Measurements from ENCODE around the gene PPP1R16B.
"Not testable (repeated sequence)": the region's sequence is repeated elsewhere in the genome, so short reads cannot be mapped to it uniquely, and the experiment has no call there.

Gene PPP1R16B

DNA sequence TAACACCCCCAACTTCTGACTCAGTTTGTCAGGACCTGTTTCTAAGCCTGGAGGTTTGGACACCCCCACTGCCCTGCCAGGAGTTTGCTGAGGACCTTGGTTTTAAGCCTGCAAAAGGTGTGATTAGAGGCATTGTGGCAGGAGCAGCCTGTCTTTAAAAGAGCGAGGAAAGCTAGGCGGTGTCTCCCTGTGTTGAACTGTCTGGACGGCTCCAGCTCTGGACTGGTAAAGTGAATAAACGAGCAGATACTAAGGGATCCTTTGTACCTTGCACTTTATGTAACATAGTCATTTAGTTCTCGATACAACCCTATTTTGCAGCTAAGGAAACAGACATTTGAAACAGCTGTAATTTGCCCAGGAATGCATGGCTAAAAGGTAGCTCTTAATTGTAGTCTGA, 135.1 kb downstream of the PPP1R16B start:
- no peak for DNase-seq

DNA sequence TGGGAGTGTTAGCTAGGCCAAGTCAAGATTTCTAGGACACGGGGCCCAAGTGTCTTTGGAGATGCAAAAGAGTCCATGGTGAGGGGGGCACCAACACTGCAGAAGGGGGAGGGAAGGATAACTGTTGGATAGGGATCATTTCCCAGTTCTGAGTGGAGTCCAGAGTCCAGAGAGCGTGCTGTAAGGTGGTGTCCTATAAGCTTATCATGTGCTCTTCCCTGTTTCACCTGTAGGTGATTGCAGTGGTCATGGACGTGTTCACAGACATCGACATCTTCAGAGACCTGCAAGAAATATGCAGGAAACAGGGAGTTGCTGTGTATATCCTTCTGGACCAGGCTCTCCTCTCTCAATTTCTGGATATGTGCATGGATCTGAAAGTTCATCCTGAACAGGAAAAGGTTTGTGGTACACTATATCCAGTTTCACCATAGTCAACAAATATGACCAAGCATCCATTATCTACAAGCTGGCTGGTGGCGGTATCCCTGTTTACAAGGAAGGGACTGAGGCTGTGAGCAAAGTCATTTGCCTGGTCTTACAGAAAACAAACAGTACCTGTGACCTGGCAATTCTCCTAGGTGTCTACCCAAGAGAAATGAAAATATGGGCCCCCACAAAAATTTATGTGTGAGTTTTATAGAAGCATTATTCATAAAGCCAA, 136.4 kb downstream of the PPP1R16B start:
- no peak for DNase-seq

DNA sequence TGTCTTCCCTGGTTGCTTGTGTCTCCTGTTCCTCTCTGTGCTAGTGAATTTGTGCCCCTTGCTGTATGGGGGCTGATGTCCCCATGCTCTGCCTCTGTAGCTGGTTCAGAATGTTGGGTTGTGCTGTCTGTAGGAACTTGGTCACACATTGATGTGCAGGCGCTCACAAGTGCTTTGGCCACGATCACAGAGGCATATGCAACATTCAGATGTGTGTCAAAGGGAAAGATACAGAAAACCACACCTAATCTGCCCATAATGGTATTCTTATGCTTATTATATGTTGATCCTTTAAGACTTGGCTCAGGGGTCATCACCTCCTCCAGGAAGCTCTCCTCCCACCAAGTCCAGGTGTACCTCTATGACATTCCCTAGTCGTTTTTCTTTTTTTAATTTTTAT, 139.5 kb downstream of the PPP1R16B start:
- no peak for DNase-seq

DNA sequence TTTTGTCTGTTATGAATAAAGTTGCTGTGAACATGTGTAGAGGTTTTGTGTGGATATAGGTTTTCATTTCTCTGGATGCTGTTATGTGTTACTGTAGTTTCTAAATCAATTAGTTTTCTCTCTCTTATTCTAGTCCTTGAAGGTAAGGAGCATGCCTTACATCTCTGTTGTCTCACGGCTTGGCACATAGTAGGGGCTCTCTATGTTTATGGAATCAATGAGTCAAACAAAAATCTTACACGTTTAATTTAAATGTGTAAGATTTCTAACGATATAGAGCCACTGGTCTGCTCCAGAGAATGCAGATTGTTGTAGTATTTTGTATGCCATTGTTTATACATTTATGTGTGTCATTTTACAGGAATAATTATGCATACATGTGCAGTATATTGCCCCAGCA, 141.3 kb downstream of the PPP1R16B start:
- no peak for DNase-seq

DNA sequence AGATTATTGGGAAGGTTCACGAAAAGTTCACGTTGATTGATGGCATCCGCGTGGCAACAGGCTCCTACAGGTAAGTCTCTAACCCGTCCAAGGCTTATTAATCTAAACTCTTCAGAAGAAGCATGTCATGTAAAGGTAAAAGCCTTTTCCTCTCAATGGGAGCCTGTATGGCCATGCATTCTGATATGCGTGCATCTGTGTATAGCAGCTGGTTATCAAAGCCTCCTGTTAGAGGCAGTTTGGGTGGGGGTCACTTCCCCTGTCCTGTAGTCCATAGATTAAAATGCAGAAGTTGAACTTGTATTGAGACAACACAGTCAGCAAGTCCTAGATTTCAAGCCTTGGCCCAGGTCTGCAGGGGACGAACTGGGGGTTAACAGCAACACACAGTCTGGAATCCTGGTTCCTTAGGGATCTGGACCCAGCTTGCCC, 142.4 kb downstream of the PPP1R16B start:
- DNase-seq, result no peak

DNA sequence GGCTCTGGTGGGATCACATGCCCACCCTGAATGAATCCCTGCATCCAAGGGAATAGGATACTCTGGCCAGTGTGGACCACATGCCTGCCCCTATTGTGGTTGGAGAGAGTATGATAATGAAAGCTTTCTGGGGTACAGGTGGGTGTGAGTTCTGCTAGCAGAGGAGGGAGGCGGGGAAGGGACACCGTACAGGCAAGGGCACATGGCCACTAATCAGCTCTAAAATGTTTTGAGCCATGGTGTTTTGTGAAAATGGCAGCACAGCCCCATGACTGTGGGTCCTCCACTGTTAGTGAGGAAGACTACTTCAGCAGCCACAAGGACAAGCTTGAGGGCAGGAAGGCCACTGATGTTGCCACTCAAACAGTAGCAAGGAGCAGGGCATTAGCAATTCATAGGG, 144.8 kb downstream of the PPP1R16B start:
- DNase-seq, result no peak

- DNase-seq, result no peak
Measured at GRCh38 chr20:38951611-38952010, 146.1 kb downstream of the PPP1R16B start.

GRCh38 chr20:38952153-38952552, 146.7 kb downstream of the PPP1R16B start:
- DNase-seq, result no peak

DNA sequence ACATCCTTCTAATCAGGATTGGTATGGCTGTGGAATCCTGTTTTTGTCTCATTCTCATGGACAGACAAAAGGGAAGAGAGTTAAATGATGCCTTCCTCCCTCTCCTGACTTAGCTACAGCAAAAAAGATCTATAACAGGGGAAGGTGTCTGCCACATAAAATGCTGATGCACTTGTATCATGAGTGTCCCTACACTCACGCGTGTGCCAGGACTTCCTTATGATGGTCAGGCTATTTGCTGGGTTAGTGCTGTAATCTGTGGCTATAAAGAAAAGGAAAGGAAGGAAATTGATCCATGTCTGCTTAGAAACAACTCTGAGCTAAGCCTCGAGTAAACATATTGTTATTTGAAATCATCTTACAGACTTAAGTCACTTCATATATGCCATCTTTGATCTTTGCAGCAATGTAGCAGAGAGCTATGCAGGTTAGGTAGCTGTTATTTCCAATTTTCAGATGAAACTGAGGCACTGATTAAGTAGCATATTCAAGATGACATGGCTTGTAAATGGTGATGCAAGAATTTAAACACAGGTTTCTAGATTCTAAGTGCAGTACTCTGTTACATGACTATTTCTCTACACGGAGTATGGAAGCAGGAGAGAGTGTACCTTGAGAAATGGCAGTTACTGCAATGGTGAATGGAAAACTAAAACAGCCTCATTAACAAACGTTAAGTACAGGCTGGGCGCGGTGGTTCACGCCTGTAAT, 148.3 kb downstream of the PPP1R16B start:
- no peak for DNase-seq

DNA sequence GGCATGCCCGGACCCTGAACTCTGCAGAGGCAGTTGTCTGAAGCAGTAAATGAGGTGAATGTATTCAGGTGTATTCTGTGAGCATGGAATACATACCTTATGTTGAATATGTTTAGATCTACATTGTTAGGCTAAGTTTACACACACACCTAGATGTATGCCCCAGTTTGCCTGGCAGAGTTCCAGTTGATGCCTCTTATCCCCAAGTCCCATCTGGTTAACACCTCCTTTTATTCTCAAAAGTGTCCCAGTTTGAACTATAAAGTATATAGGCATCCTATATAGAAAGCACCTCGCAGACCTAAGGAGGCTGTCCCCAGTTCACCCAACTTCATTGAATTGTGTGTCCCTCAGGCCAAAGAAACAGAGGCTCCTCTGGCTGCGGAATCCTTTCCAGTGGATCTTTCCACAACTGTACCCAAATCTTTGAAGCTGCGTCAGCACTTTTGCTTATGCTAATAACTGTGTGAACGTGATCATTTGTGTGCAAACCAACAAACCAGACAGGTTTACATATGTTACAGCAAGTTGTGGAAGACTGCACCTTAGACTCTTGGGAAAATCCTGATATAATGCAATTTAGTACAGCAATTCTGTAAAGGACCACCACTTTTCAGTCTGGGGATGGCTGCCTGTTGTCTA, 151.9 kb downstream of the PPP1R16B start:
- DNase-seq, result no peak

DNA sequence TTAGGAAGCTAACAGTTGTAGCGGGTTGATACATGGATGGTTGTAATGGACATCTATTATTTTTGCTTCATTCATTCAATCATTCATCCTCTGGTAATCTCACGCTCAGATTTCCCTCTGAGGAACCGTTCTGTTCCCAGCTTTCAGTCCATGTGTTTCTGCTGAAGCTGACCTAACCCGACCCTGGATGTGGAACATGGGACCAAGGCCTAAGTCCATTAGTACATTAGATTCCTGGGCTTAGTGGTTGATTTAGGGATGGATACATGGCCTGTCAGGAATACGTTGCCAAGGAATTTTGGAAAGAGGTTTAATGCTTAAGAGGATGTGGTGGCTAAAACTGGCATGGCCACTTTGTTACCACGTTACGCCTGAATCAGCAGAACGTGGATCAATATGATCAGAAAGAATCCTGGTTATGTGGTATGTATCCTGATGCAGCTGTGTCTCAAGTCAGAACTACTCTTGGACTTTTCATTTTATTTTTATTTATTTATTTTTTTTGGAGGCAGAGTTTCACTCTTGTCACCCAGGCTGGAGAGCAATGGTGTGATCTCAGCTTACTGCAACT, 152.5 kb downstream of the PPP1R16B start:
- DNase-seq, result no peak

DNA sequence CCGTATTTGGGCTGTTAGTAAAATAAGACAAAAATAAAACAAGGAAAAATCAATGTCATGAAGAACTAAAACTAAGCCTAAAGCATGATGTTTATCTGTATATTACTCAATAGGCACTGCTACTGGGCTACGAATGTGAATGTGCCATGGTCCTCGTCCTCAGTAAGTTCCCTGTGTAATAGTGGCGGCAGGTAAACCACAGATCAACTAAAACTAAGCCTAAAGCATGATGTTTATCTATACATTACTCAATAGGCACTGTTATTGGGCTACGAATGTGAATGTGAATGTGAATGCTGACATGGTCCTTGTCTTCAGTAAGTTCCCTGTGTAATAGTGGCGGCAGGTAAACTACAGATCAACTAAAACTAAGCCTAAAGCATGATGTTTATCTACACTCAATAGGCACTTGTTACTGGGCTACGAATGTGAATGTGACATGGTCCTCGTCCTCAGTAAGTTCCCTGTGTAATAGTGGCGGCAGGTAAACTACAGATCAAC, 154.7 kb downstream of the PPP1R16B start:
- not testable (repeated sequence) for DNase-seq

DNA sequence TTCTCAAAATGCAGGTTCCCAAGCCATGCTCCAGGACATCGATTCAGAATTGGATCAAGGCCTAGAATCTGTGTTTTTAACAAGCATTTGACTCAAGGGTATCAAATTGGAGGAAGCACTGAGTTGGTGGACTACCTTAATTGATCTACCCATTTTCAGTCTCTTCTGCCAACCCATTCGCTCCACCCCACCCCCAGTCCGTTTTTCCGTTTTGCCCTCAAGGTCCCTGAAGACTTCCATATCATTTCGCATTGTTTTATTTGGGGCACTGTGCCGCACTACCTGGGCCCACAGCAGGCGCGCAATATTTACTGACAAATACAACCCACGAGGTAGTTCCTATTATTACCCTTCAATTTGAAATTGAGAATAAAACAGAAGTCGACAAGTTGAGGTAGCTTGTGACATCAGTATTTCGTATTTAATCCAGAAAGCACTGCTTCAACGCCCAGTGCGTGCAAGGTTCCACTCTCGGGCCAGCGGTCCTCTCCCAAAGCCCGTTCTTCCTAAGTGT, 156.1 kb downstream of the PPP1R16B start:
- DNase-seq, result no peak

DNA sequence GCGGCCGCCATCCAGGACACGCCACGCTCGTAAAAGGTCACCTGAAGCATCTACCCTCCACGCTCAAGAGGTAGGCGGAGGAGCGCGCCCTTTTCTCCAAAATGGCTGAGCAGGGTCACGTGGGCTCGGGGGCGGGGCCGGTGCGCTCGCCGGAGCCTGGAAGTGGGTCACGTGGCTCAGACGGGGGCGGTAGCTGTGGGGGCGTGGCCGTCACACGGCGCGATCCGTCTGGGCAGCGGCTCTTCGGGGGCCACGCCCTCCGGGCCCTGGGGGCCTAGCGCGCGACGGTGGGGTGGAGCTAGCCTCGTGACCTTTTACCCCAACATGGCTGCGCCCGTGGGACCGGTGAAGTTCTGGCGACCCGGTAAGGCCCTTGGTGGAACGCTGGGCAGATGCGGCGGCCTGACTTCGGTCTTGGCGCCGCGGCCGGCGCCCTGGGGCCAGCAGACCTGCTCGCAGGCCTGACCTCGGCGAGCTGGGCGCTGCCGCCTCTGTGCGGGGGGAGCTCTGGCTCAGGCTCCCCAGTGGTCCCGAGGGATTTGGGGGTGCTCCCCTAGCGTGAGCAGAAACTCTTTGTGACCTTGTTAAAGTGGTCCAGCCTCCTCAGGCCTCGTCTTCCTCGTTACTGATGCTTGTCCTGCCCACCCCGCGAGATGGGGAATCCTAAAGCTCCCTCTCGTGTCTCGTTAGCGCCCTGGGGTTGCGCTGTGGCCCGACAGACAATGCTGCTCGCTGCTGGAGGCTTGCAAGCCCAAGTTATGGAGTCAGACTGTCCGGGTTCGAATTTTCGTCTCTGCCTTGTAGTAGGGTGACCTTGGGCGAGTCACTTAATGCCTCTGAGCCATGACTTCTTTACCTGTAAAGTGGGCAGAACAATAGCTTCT, 156.8 kb downstream of the PPP1R16B start, which contains the start of gene DHX35:
DHX35 (plus strand) TSS at position 301 of the 884 bp plus-strand sequence; CDS start at position 325, 24 bp downstream.
- DNase-seq, result peak; percentile 98 to 99

DNA sequence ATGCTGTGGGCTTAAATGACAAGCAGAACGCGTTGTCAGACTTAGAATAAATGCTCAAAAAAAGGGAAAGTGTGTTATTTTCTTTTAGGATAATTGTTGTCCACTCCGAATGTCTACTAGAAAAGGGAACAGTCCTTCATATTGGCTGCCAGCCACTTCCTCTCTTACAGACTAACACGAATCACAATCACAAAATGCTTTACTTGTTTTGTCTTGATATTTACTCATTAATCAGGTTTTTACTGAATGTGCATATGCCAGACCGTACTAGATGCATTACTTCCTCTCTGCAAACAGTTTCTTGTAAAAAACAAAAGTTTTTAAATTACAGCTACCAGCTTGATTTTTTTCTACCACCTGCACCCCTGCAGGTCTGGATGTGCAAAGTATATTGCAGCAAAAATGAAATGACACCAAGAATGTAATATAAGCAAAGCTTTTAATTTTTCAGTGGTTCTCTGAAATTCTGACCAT, 157.5 kb downstream of the PPP1R16B start:
- no peak for DNase-seq

DNA sequence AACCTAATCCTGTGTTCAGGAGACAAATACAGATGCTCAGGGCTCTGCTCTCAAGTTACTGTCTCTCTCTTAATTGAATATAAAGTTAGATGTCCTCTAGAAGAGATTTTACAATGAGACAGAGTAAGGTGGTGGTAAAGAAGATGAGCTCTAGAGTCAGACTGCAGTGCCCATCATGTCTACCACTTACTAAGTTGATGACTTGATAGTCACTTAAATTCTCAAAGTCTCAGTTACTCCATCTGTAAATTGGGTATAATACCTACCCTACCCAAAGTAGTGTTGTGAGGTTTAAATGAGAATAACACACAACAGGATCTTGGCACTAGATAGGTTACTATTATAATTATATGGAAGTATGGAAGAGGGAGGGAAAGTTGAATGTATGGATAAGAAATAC, 158.2 kb downstream of the PPP1R16B start:
- no peak for DNase-seq

DNA sequence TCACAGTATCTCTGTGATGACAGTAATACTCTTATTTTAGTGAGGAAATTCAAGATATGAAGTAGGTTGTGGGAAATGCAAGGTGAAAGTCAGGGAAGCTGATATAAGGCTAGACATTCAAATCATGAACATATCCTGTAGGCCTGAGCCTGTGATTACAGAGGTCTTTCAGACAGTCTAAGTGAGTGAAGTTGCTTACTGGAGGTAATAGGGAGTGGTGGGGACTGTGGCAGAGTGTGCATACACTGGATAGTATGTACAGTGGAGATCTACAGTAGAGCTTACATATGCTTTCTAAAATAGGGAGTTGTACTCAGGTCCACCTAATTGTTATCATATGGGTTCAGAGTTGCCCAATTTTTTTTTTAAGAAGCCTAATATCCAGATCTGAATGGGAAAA, 159.8 kb downstream of the PPP1R16B start:
- DNase-seq, result no peak

- no peak for DNase-seq
Measured at GRCh38 chr20:38968090-38968489, 162.6 kb downstream of the PPP1R16B start.

- DNase-seq, result no peak
Measured at GRCh38 chr20:38969708-38970107, 164.2 kb downstream of the PPP1R16B start.

DNA sequence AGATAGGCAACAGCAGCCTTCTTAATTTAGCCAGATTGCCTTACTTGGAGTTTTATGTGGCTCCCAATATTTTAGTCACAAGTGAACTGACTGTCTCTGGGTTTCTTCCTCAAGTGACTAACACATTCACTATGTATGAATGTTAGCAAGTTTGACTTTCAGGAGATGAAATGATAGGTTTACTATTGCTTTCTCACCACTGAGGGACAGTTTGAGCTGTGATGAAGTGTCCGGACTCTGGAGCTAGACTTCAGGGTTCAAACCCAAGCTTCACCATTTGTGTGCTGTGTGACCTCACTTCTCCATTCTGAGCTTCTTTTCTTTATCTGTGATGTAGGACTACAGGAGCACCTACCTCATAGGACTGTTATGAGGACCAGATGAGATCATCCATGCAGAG, 164.8 kb downstream of the PPP1R16B start:
- DNase-seq, result no peak
